Mucosa of gallbladder (tissue), 1 donor: Measurements from ENCODE around the gene SDK1. TPM values are rescaled to one million over a fixed set of nuclear protein-coding genes. Genes with fewer than 3 reads are reported as not detected.
A peak's percentile ranks its signal among the peaks of the same experiment; 100 is the strongest.

ENCODE experiments used
- DNase-seq: peaks from one replicate; pipeline ENCODE4 v3.0.0-alpha.2; 2020; ENCODE audit warnings: low spot score
- total RNA-seq: library from RNA; stranded (reverse); gene quantifications from one replicate; pipeline ENCODE4 v1.2.1, GENCODE V29; 2021
- donor health status: DM: no; HTN: no; CAD: no.

SDK1 gene
- total RNA-seq, 1 donor from 2014 or later, result 6.6 TPM

- no peak for DNase-seq
Observed at GRCh38 chr7:3880228-3880987, 579.4 kb downstream of the SDK1 start.

GRCh38 chr7:3882782-3883181 is 581.7 kb downstream of the SDK1 start:
- DNase-seq, result no peak

GRCh38 chr7:3884543-3884942 is 583.5 kb downstream of the SDK1 start:
- no peak for DNase-seq

GRCh38 chr7:3887096-3887690 is 586.1 kb downstream of the SDK1 start:
- no peak for DNase-seq

DNA sequence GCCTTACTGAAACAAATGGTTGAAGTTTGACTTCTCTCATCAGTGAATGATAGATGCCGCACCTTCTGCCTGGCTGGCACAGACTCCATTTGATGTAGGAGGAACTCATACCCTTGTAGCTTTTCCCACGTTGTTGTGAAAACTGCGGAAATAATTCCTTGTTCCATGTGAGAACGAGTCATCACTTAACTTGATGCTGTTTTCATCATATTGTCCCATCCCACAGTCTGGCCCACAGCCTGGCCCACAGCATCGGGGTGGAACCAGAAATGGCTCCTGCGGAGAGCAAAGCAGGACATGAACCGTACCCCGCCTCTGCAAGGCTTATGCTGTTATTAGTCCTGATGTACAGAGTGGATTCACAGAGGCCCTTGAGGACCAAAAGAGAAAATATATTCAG is 587.0 kb downstream of the SDK1 start:
- DNase-seq, result no peak

- no peak for DNase-seq
Observed at GRCh38 chr7:3892157-3892556, 591.1 kb downstream of the SDK1 start.

DNA sequence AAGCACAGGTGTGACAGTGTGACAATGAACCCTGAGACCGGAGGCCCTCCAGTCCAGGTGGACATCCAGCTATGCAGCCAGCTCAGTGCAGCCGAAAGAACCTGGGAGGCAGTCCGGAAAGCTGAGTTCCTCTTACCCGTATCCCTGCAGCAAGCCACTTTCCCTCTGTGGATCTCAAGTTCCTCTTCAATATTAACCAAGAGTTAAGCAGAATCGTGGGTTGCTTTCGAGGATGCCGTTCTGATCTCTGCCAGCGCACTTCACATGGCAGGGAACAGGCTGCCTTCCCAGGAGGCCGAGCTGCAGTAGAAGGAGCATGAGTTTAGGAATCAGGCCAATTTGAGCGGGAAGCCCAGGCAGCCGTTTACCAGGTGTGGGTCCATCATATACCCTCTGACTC is 591.6 kb downstream of the SDK1 start:
- no peak for DNase-seq

DNA sequence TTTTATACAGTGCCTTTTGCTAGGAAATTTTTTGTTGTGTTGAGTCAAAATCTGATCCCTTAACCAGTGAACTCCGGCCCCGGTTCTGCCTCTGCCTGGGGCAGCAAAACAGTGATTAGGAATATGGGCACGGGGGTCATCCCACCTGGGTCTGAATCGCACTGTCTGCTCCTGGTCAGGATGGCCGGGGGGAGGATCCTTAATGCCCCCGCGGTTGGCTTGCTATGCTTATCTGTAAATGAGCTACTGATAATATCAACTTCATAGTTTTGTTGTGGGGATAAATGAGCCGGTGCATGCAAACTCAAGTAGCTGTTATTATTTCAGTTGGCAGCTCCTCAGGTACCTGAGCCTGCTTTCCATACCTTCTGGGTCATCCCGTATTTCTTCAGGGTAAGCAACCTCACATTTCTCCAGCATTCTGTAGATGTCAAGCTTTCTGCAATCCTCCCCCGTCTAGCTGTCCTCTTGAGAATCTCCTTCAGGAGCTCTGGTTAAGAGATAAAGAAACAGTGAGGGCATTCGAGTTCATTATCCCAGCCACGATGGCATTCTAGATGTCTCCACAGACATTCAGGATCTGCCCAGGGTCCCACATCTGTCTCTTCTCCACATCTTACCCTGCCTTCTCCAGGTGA is 592.2 kb downstream of the SDK1 start:
- DNase-seq, result no peak

GRCh38 chr7:3893789-3894153 is 592.7 kb downstream of the SDK1 start:
- DNase-seq, result no peak

- DNase-seq, result no peak
Observed at GRCh38 chr7:3895341-3896116, 594.5 kb downstream of the SDK1 start.

DNA sequence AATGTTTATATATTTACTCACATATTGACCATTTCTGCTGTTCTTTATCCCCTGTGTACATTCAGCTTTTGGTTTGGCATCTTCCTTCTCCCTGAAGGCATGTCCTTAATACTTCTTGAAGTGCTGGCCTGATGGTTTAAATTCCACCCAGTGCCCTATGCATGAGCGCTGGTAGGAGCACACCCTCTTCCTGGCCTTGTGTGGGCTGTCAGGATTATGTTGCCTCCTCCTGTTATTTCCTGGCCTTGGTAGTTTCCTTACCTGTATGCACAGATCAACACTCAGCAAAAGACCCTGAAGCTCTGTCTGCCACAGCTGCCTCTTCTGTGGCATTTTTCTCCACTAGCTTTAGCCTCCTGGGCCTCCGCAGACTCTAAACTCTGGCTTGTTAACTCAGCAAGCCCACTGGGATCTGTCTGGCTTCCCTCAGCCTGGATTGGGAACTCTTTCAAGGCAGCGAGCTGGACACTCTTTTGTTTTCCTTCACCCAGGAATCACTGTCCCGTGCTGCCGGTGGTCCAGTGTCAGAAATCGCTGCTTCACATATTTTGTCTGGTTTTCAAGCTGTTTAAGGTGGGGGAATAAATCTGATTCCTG is 595.2 kb downstream of the SDK1 start:
- no peak for DNase-seq

GRCh38 chr7:3897430-3898372 is 596.6 kb downstream of the SDK1 start:
- DNase-seq, result peak; percentile 35

DNA sequence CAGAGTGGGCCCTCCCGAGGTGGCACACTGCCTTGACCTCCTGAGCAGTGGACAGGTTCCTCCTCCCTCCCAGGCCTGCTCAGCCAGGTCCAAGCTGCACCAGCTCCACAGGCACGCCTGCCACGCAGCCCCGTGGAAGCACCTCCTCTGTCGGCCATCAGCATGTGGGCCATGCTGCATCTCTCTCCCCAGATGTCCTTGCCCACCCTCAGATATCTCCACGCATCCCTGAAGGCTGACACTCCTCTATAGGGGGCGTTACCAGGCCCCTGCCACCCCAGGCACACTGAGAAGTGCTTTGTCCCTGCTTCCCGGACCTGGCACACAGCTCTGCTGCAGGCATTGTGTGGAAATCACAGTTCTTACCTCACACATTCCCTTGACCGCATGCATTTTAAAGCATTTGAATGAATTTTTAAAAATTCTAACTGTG is 598.5 kb downstream of the SDK1 start:
- no peak for DNase-seq

DNA sequence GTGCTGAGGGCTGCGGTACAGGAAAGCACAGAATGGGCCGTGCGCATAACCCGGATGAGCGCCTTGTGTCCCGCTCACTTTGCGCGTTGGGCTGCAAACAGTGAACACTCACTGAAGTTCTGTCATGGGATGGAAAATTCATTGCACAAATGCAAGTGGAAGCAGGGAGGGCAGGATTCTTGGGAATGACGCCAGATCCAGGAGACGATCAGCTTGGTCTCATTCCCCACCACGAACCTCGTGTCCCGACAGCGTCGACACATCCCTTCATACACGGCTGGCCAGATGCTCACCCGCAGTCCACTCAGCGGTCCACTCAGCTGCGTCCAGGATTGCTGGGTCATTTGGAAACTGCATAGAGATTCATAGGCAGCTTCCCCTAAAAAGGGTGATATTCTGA is 607.1 kb downstream of the SDK1 start:
- DNase-seq, result no peak

GRCh38 chr7:3909128-3909527 is 608.1 kb downstream of the SDK1 start:
- DNase-seq, result no peak

DNA sequence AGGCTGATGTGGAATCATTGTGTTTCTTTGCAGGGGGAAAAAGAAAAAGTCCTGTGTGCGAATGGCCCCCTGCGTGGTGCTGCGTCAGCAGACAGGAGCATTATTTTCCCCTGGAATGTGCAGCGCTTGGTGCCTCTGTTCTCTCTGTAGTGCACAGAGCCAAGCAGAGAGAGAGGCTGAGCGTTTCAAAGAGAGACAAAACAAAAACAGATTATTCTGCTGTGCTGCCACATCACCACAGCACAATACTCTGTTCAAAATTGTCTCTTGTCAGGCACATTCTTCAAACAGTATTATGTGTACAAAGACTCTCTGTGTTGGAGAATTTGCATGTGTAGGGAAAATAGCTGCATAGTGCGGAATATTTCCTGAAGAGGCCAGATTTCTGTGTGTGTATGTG is 609.0 kb downstream of the SDK1 start:
- no peak for DNase-seq

DNA sequence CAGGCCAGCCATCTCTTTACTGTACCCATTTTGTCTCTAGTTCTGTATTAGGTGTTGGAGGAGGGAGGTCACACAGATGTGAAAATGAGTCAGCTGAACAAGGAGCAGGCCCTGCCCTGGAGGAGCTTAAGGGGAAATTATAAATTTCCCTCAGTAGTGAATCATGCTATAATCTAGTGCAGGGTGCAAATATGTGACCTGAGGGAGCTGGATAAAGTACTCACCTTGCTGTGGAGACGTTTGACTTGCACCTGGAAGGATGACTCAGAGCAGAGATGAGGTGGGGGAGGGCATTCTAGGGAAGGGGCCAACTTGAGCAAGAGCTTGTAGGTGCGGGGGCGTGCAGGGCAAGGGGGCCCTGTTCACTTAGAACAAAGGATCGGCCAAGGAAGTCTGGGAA is 610.6 kb downstream of the SDK1 start:
- no peak for DNase-seq

DNA sequence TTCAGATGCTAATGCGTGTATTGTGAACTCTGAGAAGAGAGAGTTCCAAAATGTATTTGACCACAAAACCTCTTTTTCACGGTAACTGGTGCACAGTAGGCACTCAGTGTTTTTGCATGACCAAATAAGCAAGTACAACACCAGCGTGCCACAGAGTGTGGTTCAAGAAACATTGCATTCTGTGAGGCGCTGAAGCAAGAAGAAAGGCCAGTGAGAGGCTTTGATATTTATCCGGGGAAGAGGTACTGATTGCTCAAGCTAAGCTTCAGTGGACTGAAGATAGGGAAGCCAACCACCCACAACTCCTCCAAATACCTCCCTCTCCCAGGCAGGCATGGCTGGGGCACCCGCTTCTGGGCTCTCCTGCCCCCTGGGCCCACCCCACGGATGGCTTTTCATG is 611.2 kb downstream of the SDK1 start:
- DNase-seq, result no peak

DNA sequence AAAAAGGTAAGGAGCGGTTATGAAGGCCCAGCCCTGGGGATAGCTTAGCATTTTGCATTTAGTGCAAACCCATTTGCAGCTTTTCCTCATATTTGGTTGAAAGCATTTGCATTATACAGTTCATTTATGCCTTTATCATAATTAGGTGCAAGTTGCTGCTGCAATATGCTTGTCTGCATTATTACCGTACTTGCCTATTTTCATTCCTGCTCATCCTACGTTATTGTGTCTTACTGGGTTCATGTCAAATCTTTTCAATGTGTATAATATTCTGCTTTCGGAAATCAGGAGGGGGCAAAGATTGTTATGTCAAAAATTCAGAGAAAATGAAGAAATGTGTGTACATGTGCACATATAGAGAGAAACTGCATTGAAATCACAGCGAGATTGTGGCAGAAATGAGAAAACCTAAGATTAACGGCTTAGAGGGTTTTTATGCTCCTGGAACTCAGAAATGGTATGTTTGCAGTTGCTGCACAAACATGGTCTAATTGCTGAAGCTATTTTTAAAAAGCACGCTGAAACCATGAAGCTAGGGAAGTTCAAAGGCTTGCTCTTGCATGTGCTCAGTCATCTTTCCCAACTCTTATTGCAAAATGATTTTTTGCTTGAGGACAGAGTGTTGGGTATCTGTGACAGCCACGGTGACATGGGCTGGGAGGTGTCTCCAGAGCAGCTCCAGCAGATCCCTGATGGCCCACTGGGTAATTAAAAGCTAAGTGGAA is 613.2 kb downstream of the SDK1 start:
- DNase-seq, result no peak

- no peak for DNase-seq
Observed at GRCh38 chr7:3915337-3915878, 614.4 kb downstream of the SDK1 start.
